A673 (cell line): Measurements from ENCODE around the gene KRTAP10-2. TPM values are rescaled to one million over a fixed set of nuclear protein-coding genes. Genes with fewer than 3 reads are reported as not detected.
"Not testable (repeated sequence)": the region's sequence is repeated elsewhere in the genome, so short reads cannot be mapped to it uniquely, and the experiment has no call there.

Experiments
- BruUV-seq: library from RNA; stranded (reverse); fragments of 400-500 nt; replicated peaks from 2 replicates; lab custom pipeline; 2021; lab: Mats Ljungman, UMichigan
- CTCF ChIA-PET: fragments of 300-600 bp; sonication (Branson Sonifier 250); formaldehyde crosslinking; loops from one replicate; lab custom pipeline; 2022; ENCODE audit warnings: antibody characterized with exemption; lab: Charles Lee
- POLR2A ChIA-PET: fragments of 300-600 bp; sonication (Branson Sonifier 250); formaldehyde crosslinking; loops from one replicate; lab custom pipeline; 2022; ENCODE audit warnings: antibody characterized with exemption; ENCODE audit not compliant: low non-redundant PET; lab: Charles Lee
- DNase-seq: peaks from one replicate; pipeline ENCODE4 v3.0.0-alpha.2; 2015; ENCODE audit warnings: low spot score
- H3K27ac ChIP-seq: fragments of 200-600 bp; sonication (generic); 2 replicates; pipeline ENCODE4 v1.5.1; 2016; ENCODE audit warnings: mixed run types, low read depth, mild to moderate bottlenecking, mixed read lengths, antibody characterized with exemption, low read length; ENCODE audit not compliant: poor library complexity, severe bottlenecking
- H3K27me3 ChIP-seq: fragments of 200-600 bp; sonication (generic); replicated peaks from 2 replicates; pipeline ENCODE4 v1.6.1; 2017; ENCODE audit warnings: mixed run types, low read depth, mild to moderate bottlenecking, mixed read lengths, antibody characterized with exemption, low read length; ENCODE audit not compliant: insufficient read depth, poor library complexity
- H3K36me3 ChIP-seq: fragments of 200-600 bp; sonication (generic); 2 replicates; pipeline ENCODE4 v1.6.1; 2016; ENCODE audit warnings: mixed run types, mild to moderate bottlenecking, mixed read lengths, antibody characterized with exemption, low read length; ENCODE audit not compliant: insufficient read depth, poor library complexity, severe bottlenecking
- H3K4me1 ChIP-seq: fragments of 200-600 bp; sonication (generic); 2 replicates; pipeline ENCODE4 v1.6.1; 2017; ENCODE audit warnings: mixed run types, mild to moderate bottlenecking, mixed read lengths, antibody characterized with exemption, low read length; ENCODE audit not compliant: insufficient read depth, poor library complexity, severe bottlenecking
- H3K4me3 ChIP-seq: fragments of 200-600 bp; sonication (generic); 2 replicates; pipeline ENCODE4 v1.5.1; 2016; ENCODE audit warnings: low read depth, mixed run types, mild to moderate bottlenecking, mixed read lengths, low read length; ENCODE audit not compliant: poor library complexity, severe bottlenecking
- H3K9me3 ChIP-seq: fragments of 200-600 bp; sonication (generic); 2 replicates; pipeline ENCODE4 v1.6.1; 2016; ENCODE audit warnings: mixed run types, low read depth, mild to moderate bottlenecking, mixed read lengths, antibody characterized with exemption, low read length; ENCODE audit not compliant: poor library complexity, severe bottlenecking
- CTCF ChIP-seq: fragments of 300-800, 200-600 bp; sonication (generic); conservative IDR thresholded peaks from 2 replicates; pipeline ENCODE4 v1.5.1; 2017; ENCODE audit warnings: low read depth, mild to moderate bottlenecking, antibody characterized with exemption, low read length, moderate library complexity, mixed read lengths
- EZH2 ChIP-seq: fragments of 200-600 bp; sonication (generic); IDR thresholded peaks from 2 replicates; pipeline ENCODE4 v1.6.1; 2017; ENCODE audit warnings: borderline replicate concordance, low read depth, mild to moderate bottlenecking, mixed read lengths, antibody characterized with exemption, low read length; ENCODE audit not compliant: poor library complexity, severe bottlenecking
- intact Hi-C: fragments of 100-400 bp; cut with micrococcal nuclease; formaldehyde crosslinking; loops from one replicate; pipeline ENCODE4 v1.10.0; 2022; ENCODE audit not compliant: unreplicated experiment
- total RNA-seq: library from RNA; stranded (reverse); gene quantifications from 2 replicates; pipeline ENCODE4 v1.2.3, GENCODE V29; 2021

KRTAP10-2 gene
- total RNA-seq, 1 experiment from 2014 or later, result 0.69 TPM

- TF ChIP-seq EZH2 (no peak), CTCF (no peak)
- CTCF ChIA-PET, result no interaction called here
- BruUV-seq, result no TSS peak
- no peak overlapping the region for H3K4me3 ChIP-seq
- no peaks in the 10 kb centered on the region for H3K4me1 ChIP-seq
- H3K27ac ChIP-seq, result no peak overlapping the region
- H3K36me3 ChIP-seq, result no peaks in the 10 kb centered on the region
- DNase-seq, result no peak
- POLR2A ChIA-PET, result no interaction called here
- intact Hi-C loops, result no loop called here
- no peaks in the 10 kb centered on the region for H3K27me3 ChIP-seq
- no peaks in the 10 kb centered on the region for H3K9me3 ChIP-seq
Measured at GRCh38 chr21:44564099-44564498, 12.8 kb upstream of the KRTAP10-2 start.

GRCh38 chr21:44558695-44559094 lies 7.4 kb upstream of the KRTAP10-2 start, which contains the start of gene KRTAP10-3:
KRTAP10-3 (minus strand) TSS chr21:44558795; CDS start chr21:44558715, 80 bp downstream.
- H3K4me1 ChIP-seq, result no peaks in the 10 kb centered on the region
- no peaks in the 10 kb centered on the region for H3K36me3 ChIP-seq
- H3K27me3 ChIP-seq, result no peaks in the 10 kb centered on the region
- TF ChIP-seq EZH2 (no peak), CTCF (no peak)
- ChIA-PET POLR2A (no interaction called here), CTCF (no interaction called here)
- intact Hi-C loops, result no loop called here
- no peak within 1 kb of the TSS for H3K27ac ChIP-seq
- H3K4me3 ChIP-seq, result no peak within 1 kb of the TSS
- no TSS peak for BruUV-seq
- no peak for DNase-seq
- no peaks in the 10 kb centered on the region for H3K9me3 ChIP-seq

- CTCF ChIA-PET, H3K27ac ChIP-seq, intact Hi-C loops, POLR2A ChIA-PET, DNase-seq, H3K4me1 ChIP-seq, BruUV-seq, H3K9me3 ChIP-seq, H3K36me3 ChIP-seq, H3K27me3 ChIP-seq, H3K4me3 ChIP-seq: not testable (repeated sequence)
Measured at GRCh38 chr21:44558329-44558675, 7.0 kb upstream of the KRTAP10-2 start.
